22Rv1 (cell line): ENCODE data around the gene CAMK2D.

ENCODE experiments used
- H3K27ac ChIP-seq: fragments of 450-650 bp; 2 replicates; pipeline ENCODE4 v1.5.1; 2017
- ZFX ChIP-seq: fragments of 450-650 bp; IDR thresholded peaks from 2 replicates; pipeline ENCODE4 v1.6.1; 2017; ENCODE audit warnings: antibody characterized with exemption, borderline replicate concordance
- TF ChIP-seq, protein P1 (sequence below): fragments of 450-650 bp; IDR thresholded peaks from 2 replicates; pipeline ENCODE4 v1.5.1; 2017; ENCODE audit warnings: mild to moderate bottlenecking

The CAMK2D gene

DNA sequence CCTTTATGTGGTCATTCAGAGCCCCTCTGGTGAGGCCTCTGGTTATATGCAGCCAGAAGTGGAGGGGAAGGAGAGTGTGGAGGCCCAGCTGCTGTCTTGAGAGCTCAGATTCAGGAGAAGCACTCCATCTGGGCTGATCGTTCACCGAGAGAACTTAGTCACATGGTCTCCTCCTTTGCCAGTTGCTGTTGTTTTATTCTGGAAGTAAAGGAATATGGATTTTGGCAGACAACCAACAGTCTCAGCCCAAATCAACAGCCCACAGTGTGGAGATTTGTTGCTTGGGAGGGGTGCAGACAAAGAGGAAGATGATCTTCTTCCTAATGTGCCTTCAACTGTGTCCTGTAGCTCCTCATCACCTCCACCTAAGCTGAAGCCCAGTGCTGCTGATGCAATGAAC lies 356.7 kb downstream of the CAMK2D start:
- no peak for TF ChIP-seq ZFX
- TF ChIP-seq, protein P1, sequence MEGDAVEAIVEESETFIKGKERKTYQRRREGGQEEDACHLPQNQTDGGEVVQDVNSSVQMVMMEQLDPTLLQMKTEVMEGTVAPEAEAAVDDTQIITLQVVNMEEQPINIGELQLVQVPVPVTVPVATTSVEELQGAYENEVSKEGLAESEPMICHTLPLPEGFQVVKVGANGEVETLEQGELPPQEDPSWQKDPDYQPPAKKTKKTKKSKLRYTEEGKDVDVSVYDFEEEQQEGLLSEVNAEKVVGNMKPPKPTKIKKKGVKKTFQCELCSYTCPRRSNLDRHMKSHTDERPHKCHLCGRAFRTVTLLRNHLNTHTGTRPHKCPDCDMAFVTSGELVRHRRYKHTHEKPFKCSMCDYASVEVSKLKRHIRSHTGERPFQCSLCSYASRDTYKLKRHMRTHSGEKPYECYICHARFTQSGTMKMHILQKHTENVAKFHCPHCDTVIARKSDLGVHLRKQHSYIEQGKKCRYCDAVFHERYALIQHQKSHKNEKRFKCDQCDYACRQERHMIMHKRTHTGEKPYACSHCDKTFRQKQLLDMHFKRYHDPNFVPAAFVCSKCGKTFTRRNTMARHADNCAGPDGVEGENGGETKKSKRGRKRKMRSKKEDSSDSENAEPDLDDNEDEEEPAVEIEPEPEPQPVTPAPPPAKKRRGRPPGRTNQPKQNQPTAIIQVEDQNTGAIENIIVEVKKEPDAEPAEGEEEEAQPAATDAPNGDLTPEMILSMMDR, result no peak
- H3K27ac ChIP-seq, result no peak overlapping the region

DNA sequence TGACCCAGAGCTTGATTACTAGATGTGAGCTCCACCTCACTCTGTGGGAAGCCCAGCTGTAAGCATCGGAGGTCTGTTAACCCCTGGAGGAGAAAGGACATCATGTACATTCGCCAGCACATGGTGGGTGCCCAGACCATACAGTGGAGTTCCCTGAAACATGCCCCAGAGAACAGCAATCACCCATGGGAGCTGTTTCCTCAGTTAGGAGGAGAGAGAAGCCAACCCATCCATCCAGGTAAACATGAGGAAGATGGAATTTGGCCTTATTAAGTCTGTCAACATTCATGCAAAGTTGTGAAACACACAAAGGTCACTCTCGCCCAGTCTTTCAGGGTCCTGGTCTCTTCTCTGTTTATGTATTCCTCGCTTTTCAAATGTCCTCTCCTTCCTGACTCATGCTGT lies 357.4 kb downstream of the CAMK2D start:
- TF ChIP-seq ZFX, result no peak
- TF ChIP-seq, protein P1, result no peak
- no peak overlapping the region for H3K27ac ChIP-seq
